HepG2 (cell line): Measurements from ENCODE around the gene DNAJC4. TPM values are rescaled to one million over a fixed set of nuclear protein-coding genes. Genes with fewer than 3 reads are reported as not detected.

ENCODE experiments used
- CBX2 ChIP-seq, 2 experiments: fragments of 200-600 bp in 1 of 2; sonication (generic); formaldehyde crosslinking in 1 of 2; IDR thresholded peaks; 2 replicates each; pipeline versions ENCODE4 v1.7.0 to v1.8.1; 2018 to 2022; ENCODE audit warnings: low read depth in 2 of 2, low read length in 1 of 2, mild to moderate bottlenecking in 1 of 2, missing genetic modification reagents in 1 of 2
- FLYWCH1 ChIP-seq: sonication (generic); formaldehyde crosslinking; IDR thresholded peaks from 2 replicates; pipeline ENCODE4 v1.8.1; 2023; ENCODE audit warnings: mild to moderate bottlenecking, missing genetic modification reagents
- GZF1 ChIP-seq: sonication (generic); formaldehyde crosslinking; IDR thresholded peaks from 2 replicates; pipeline ENCODE4 v1.5.1; 2020; ENCODE audit warnings: mild to moderate bottlenecking, missing genetic modification reagents
- HOXA7 ChIP-seq: sonication (generic); formaldehyde crosslinking; IDR thresholded peaks from 2 replicates; pipeline ENCODE4 v1.8.1; 2022; ENCODE audit warnings: mild to moderate bottlenecking, missing genetic modification reagents, moderate library complexity
- MED8 ChIP-seq: sonication (generic); formaldehyde crosslinking; IDR thresholded peaks from 2 replicates; pipeline ENCODE4 v1.8.1; 2023; ENCODE audit warnings: mild to moderate bottlenecking, missing genetic modification reagents; ENCODE audit not compliant: insufficient replicate concordance
- MEIS2 ChIP-seq: sonication (generic); formaldehyde crosslinking; IDR thresholded peaks from 2 replicates; pipeline ENCODE4 v1.9.0; 2021; ENCODE audit warnings: mild to moderate bottlenecking, missing genetic modification reagents
- MLXIP ChIP-seq: sonication (generic); formaldehyde crosslinking; IDR thresholded peaks from 2 replicates; pipeline ENCODE4 v1.9.0; 2021; ENCODE audit warnings: missing genetic modification reagents, borderline replicate concordance
- MTERF4 ChIP-seq: sonication (generic); formaldehyde crosslinking; IDR thresholded peaks from 2 replicates; pipeline ENCODE4 v1.8.0; 2023; ENCODE audit warnings: mild to moderate bottlenecking, missing genetic modification reagents
- NFATC3 ChIP-seq: sonication (generic); formaldehyde crosslinking; IDR thresholded peaks from 2 replicates; pipeline ENCODE4 v1.5.1; 2020; ENCODE audit warnings: mild to moderate bottlenecking, missing genetic modification reagents
- NFRKB ChIP-seq: fragments of 450-650 bp; IDR thresholded peaks from 2 replicates; pipeline ENCODE4 v1.6.1; 2017
- SAFB2 ChIP-seq: sonication (generic); formaldehyde crosslinking; IDR thresholded peaks from 2 replicates; pipeline ENCODE4 v1.5.1; 2020; ENCODE audit warnings: missing genetic modification reagents, low read depth, mild to moderate bottlenecking, borderline replicate concordance
- SAP130 ChIP-seq: IDR thresholded peaks from 2 replicates; pipeline ENCODE4 v1.6.1; 2016; ENCODE audit warnings: low read depth
- TARDBP ChIP-seq: sonication (generic); formaldehyde crosslinking; IDR thresholded peaks from 2 replicates; pipeline ENCODE4 v1.8.0; 2022; ENCODE audit warnings: mild to moderate bottlenecking, missing genetic modification reagents
- TCF7 ChIP-seq: sonication (generic); IDR thresholded peaks from 2 replicates; pipeline ENCODE4 v1.6.1; 2016; ENCODE audit warnings: antibody characterized with exemption, low read depth
- WIZ ChIP-seq: sonication (generic); formaldehyde crosslinking; IDR thresholded peaks from 2 replicates; pipeline ENCODE4 v1.5.1; 2020; ENCODE audit warnings: mild to moderate bottlenecking, missing genetic modification reagents
- ZNF232 ChIP-seq: sonication (generic); formaldehyde crosslinking; IDR thresholded peaks from 2 replicates; pipeline ENCODE4 v1.4.0; 2020; ENCODE audit warnings: missing genetic modification reagents, borderline replicate concordance
- ZNF33A ChIP-seq: sonication (generic); formaldehyde crosslinking; IDR thresholded peaks from 2 replicates; pipeline ENCODE4 v1.5.1; 2020; ENCODE audit warnings: missing genetic modification reagents, mild to moderate bottlenecking, moderate library complexity, borderline replicate concordance
- ZNF362 ChIP-seq: sonication (generic); formaldehyde crosslinking; IDR thresholded peaks from 2 replicates; pipeline ENCODE4 v1.4.0; 2020; ENCODE audit warnings: missing genetic modification reagents, mild to moderate bottlenecking, borderline replicate concordance
- ZNF547 ChIP-seq: sonication (generic); formaldehyde crosslinking; IDR thresholded peaks from 2 replicates; pipeline ENCODE4 v1.5.1; 2020; ENCODE audit warnings: mild to moderate bottlenecking, missing genetic modification reagents
- ZNF674 ChIP-seq: sonication (generic); formaldehyde crosslinking; IDR thresholded peaks from 2 replicates; pipeline ENCODE4 v1.5.0; 2020; ENCODE audit warnings: low read depth, mild to moderate bottlenecking, missing genetic modification reagents
- polyA plus RNA-seq, 8 experiments: library from polyadenylated mRNA; depleted of rRNA in 3 of 8; stranded (reverse) in 7 of 8; unstranded in 1 of 8; fragments of >200 nt; fragmentation: Illumina TruSeq in 4 of 8; extraction: Trizol in 4 of 8; gene quantifications; 2 replicates each; pipeline versions ENCODE4 v1.2.1 to v1.2.3, GENCODE V29; 2011 to 2016; ENCODE audit warnings: low read depth in 4 of 8, missing spikeins in 1 of 8, mixed read lengths in 1 of 8; ENCODE audit not compliant: insufficient read depth in 1 of 8
- total RNA-seq, 5 experiments: library from RNA; depleted of rRNA; stranded (reverse); fragments of >200 nt; fragmentation: Illumina TruSeq; extraction: Trizol; gene quantifications; 2 replicates each; pipeline ENCODE4 v1.2.3, GENCODE V29; 2016; ENCODE audit warnings: low read depth in 1 of 5
- TF ChIP-seq, protein P1 (sequence below): sonication (generic); formaldehyde crosslinking; IDR thresholded peaks from 2 replicates; pipeline ENCODE4 v1.9.0; 2021; ENCODE audit warnings: missing genetic modification reagents, borderline replicate concordance
- TF ChIP-seq, protein P2 (sequence below): sonication (generic); formaldehyde crosslinking; IDR thresholded peaks from 2 replicates; pipeline ENCODE4 v1.5.1; 2020; ENCODE audit warnings: mild to moderate bottlenecking, moderate library complexity, missing genetic modification reagents
- TF ChIP-seq, protein P3 (sequence below): IDR thresholded peaks from 2 replicates; pipeline ENCODE4 v1.6.1; 2016; ENCODE audit warnings: low read depth, borderline replicate concordance

DNAJC4 gene
- total and polyA plus RNA-seq, 2 of the 13 experiments (the other 11 are each of a cell fraction or from before 2014, with no cell fraction given) = 10.3 to 60.8 TPM

GRCh38 chr11:64237484-64237951, 7.2 kb downstream of the DNAJC4 start (continued):
- TF ChIP-seq HOXA7 (0 out of 2 replicates have a peak, but pooled peaks have one; percentile 60), NFATC3 (CRISPR knock-in tag) (no peak), ZNF362 (no peak), SAFB2 (no peak), FLYWCH1 (CRISPR knock-in tag) (no peak), CBX2 (IDR thresholded peaks at IDR 0.05; ENCODE audit: low read depth, low read length) (no peak), CBX2 (CRISPR knock-in tag; IDR thresholded peaks at IDR 0.05; ENCODE audit: low read depth) (no peak), ZNF33A (CRISPR knock-in tag) (no peak), TARDBP (CRISPR knock-in tag) (peak; percentile 71; the same call in 1 of the 2 replicates), ZNF674 (CRISPR knock-in tag) (no peak), MED8 (CRISPR knock-in tag) (no peak), GZF1 (CRISPR knock-in tag) (no peak), MLXIP (CRISPR knock-in tag) (no peak), MTERF4 (CRISPR knock-in tag) (no peak), ZNF232 (CRISPR knock-in tag) (no peak), MEIS2 (CRISPR knock-in tag) (no peak; the same call in 1 of the 2 replicates), NFRKB (no peak), ZNF547 (CRISPR knock-in tag) (no peak; the same call in 1 of the 2 replicates), WIZ (CRISPR knock-in tag) (no peak), SAP130 (peak; percentile 95), TCF7 (no peak)
- TF ChIP-seq, protein P1, sequence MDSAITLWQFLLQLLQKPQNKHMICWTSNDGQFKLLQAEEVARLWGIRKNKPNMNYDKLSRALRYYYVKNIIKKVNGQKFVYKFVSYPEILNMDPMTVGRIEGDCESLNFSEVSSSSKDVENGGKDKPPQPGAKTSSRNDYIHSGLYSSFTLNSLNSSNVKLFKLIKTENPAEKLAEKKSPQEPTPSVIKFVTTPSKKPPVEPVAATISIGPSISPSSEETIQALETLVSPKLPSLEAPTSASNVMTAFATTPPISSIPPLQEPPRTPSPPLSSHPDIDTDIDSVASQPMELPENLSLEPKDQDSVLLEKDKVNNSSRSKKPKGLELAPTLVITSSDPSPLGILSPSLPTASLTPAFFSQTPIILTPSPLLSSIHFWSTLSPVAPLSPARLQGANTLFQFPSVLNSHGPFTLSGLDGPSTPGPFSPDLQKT (CRISPR knock-in tag) = no peak
- TF ChIP-seq, protein P2, sequence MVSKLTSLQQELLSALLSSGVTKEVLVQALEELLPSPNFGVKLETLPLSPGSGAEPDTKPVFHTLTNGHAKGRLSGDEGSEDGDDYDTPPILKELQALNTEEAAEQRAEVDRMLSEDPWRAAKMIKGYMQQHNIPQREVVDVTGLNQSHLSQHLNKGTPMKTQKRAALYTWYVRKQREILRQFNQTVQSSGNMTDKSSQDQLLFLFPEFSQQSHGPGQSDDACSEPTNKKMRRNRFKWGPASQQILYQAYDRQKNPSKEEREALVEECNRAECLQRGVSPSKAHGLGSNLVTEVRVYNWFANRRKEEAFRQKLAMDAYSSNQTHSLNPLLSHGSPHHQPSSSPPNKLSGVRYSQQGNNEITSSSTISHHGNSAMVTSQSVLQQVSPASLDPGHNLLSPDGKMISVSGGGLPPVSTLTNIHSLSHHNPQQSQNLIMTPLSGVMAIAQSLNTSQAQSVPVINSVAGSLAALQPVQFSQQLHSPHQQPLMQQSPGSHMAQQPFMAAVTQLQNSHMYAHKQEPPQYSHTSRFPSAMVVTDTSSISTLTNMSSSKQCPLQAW (CRISPR knock-in tag) = peak; percentile 87
- TF ChIP-seq, protein P3, sequence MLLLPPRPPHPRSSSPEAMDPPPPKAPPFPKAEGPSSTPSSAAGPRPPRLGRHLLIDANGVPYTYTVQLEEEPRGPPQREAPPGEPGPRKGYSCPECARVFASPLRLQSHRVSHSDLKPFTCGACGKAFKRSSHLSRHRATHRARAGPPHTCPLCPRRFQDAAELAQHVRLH (CRISPR knock-in tag) = no peak
